H9 (cell line): ENCODE measurements around the gene FXN. TPM values are rescaled to one million over a fixed set of nuclear protein-coding genes. Genes with fewer than 3 reads are reported as not detected.

Experiments used
- DNase-seq: peaks from one replicate; pipeline ENCODE4 v3.0.0-alpha.2; 2017
- H2AFZ ChIP-seq: one replicate; pipeline ENCODE4 v1.6.1; 2013; ENCODE audit warnings: mild to moderate bottlenecking, low read length, control low read depth, moderate library complexity
- H2AK5ac ChIP-seq: 2 replicates; pipeline ENCODE4 v1.6.1; 2013; ENCODE audit warnings: low read length, control low read depth, mixed read lengths; ENCODE audit not compliant: insufficient read length
- H2BK120ac ChIP-seq: one replicate; pipeline ENCODE4 v1.6.1; 2013; ENCODE audit warnings: low read depth, mild to moderate bottlenecking, low read length, control low read depth, inconsistent platforms; ENCODE audit not compliant: poor library complexity, severe bottlenecking
- H2BK12ac ChIP-seq: 2 replicates; pipeline ENCODE4 v1.6.1; 2013; ENCODE audit warnings: low read length, control low read depth, mixed read lengths, low read depth; ENCODE audit not compliant: insufficient read length
- H2BK15ac ChIP-seq: 2 replicates; pipeline ENCODE4 v1.6.1; 2013; ENCODE audit warnings: low read depth, low read length, control low read depth
- H2BK20ac ChIP-seq: one replicate; pipeline ENCODE4 v1.6.1; 2013; ENCODE audit warnings: low read depth, mild to moderate bottlenecking, low read length, control low read depth, inconsistent platforms; ENCODE audit not compliant: poor library complexity, severe bottlenecking
- H2BK5ac ChIP-seq: 2 replicates; pipeline ENCODE4 v1.6.1; 2013; ENCODE audit warnings: low read length, control low read depth, mixed read lengths; ENCODE audit not compliant: insufficient read length
- H3K14ac ChIP-seq: 2 replicates; pipeline ENCODE4 v1.6.1; 2013; ENCODE audit warnings: low read length, control low read depth; ENCODE audit not compliant: insufficient read depth
- H3K18ac ChIP-seq: 2 replicates; pipeline ENCODE4 v1.6.1; 2013; ENCODE audit warnings: low read depth, mild to moderate bottlenecking, mixed read lengths, low read length, control low read depth; ENCODE audit not compliant: insufficient read length
- H3K23ac ChIP-seq: 2 replicates; pipeline ENCODE4 v1.6.1; 2013; ENCODE audit warnings: low read length, control low read depth, mixed read lengths, low read depth; ENCODE audit not compliant: insufficient read length
- H3K23me2 ChIP-seq: 2 replicates; pipeline ENCODE4 v1.6.1; 2013; ENCODE audit warnings: low read depth, mild to moderate bottlenecking, mixed read lengths, low read length, control low read depth; ENCODE audit not compliant: insufficient read length, poor library complexity, severe bottlenecking
- H3K27ac ChIP-seq: 2 replicates; pipeline ENCODE4 v1.5.1; 2013; ENCODE audit warnings: low read length, control low read depth, mixed read lengths, low read depth; ENCODE audit not compliant: insufficient read length
- H3K27me3 ChIP-seq: 2 replicates; pipeline ENCODE4 v1.6.1; 2013; ENCODE audit warnings: low read length, control low read depth, inconsistent platforms; ENCODE audit not compliant: insufficient read depth
- H3K4ac ChIP-seq: 2 replicates; pipeline ENCODE4 v1.6.1; 2013; ENCODE audit warnings: low read depth, mild to moderate bottlenecking, control low read depth, inconsistent platforms, low read length, moderate library complexity
- H3K4me1 ChIP-seq: 2 replicates; pipeline ENCODE4 v1.6.1; 2013; ENCODE audit warnings: low read length, control low read depth, inconsistent platforms; ENCODE audit not compliant: insufficient read depth
- H3K4me2 ChIP-seq: 2 replicates; pipeline ENCODE4 v1.6.1; 2013; ENCODE audit warnings: low read length, control low read depth, mixed read lengths; ENCODE audit not compliant: insufficient read length, insufficient read depth
- H3K56ac ChIP-seq: 2 replicates; pipeline ENCODE4 v1.6.1; 2013; ENCODE audit warnings: low read depth, mild to moderate bottlenecking, mixed read lengths, low read length, control low read depth; ENCODE audit not compliant: insufficient read length
- H3K79me1 ChIP-seq: 2 replicates; pipeline ENCODE4 v1.6.1; 2013; ENCODE audit warnings: low read depth, mild to moderate bottlenecking, moderate library complexity, low read length, control low read depth, inconsistent platforms; ENCODE audit not compliant: insufficient read depth, poor library complexity, severe bottlenecking
- H3K79me2 ChIP-seq: 2 replicates; pipeline ENCODE4 v1.6.1; 2013; ENCODE audit warnings: low read length, control low read depth, inconsistent platforms; ENCODE audit not compliant: insufficient read depth
- H3K9ac ChIP-seq: 2 replicates; pipeline ENCODE4 v1.6.1; 2013; ENCODE audit warnings: low read length, control low read depth, mixed read lengths; ENCODE audit not compliant: insufficient read length; ENCODE audit errors: extremely low read depth
- H3K9me3 ChIP-seq: one replicate; pipeline ENCODE4 v1.6.1; 2013; ENCODE audit warnings: low read depth, low read length, inconsistent platforms; ENCODE audit not compliant: control insufficient read depth
- H3T11ph ChIP-seq: one replicate; pipeline ENCODE4 v1.6.1; 2013; ENCODE audit warnings: mild to moderate bottlenecking, low read length, control low read depth, inconsistent platforms
- H4K20me1 ChIP-seq: one replicate; pipeline ENCODE4 v1.6.1; 2013; ENCODE audit not compliant: control insufficient read depth, insufficient read length, insufficient read depth
- H4K5ac ChIP-seq: 2 replicates; pipeline ENCODE4 v1.6.1; 2013; ENCODE audit warnings: low read depth, mild to moderate bottlenecking, mixed read lengths, low read length, control low read depth; ENCODE audit not compliant: insufficient read length
- H4K8ac ChIP-seq: replicated peaks from 2 replicates; pipeline ENCODE4 v1.6.1; 2013; ENCODE audit warnings: low read length, control low read depth, mixed read lengths, low read depth; ENCODE audit not compliant: insufficient read length
- H4K91ac ChIP-seq: 2 replicates; pipeline ENCODE4 v1.6.1; 2013; ENCODE audit warnings: low read depth, mild to moderate bottlenecking, moderate library complexity, mixed read lengths, low read length, control low read depth; ENCODE audit not compliant: insufficient read length
- H3K27ac Mint-ChIP-seq, 3 experiments: 2 replicates in 2 of 3; 3 replicates in 1 of 3; pipeline ENCODE4 v1.8.0; 2020 to 2021; ENCODE audit warnings: mixed read lengths in 3 of 3, mild to moderate bottlenecking in 1 of 3, moderate library complexity in 1 of 3
- H3K27me3 Mint-ChIP-seq: 2 replicates; pipeline ENCODE4 v1.8.0; 2021; ENCODE audit warnings: low read depth, mild to moderate bottlenecking, moderate library complexity, mixed read lengths
- H3K36me3 Mint-ChIP-seq, 3 experiments: 2 replicates in 2 of 3; 3 replicates in 1 of 3; pipeline ENCODE4 v1.8.0; 2020 to 2021; ENCODE audit warnings: low read depth in 3 of 3, mixed read lengths in 3 of 3; ENCODE audit not compliant: insufficient read depth in 1 of 3
- H3K4me1 Mint-ChIP-seq, 2 experiments: 2 replicates each; pipeline ENCODE4 v1.8.0; 2020; ENCODE audit warnings: mixed read lengths in 2 of 2
- H3K4me3 Mint-ChIP-seq, 2 experiments: 2 replicates in 1 of 2; 3 replicates in 1 of 2; pipeline ENCODE4 v1.8.0; 2020 to 2021; ENCODE audit warnings: mild to moderate bottlenecking in 2 of 2, mixed read lengths in 2 of 2, moderate library complexity in 1 of 2
- H3K9me3 Mint-ChIP-seq, 2 experiments: 2 replicates in 1 of 2; 3 replicates in 1 of 2; pipeline ENCODE4 v1.8.0; 2020; ENCODE audit warnings: mild to moderate bottlenecking in 2 of 2, mixed read lengths in 2 of 2, moderate library complexity in 1 of 2
- WGBS: extraction: QIAGEN DNeasy Blood & Tissue Kit; methylation state at CpG from one replicate; pipeline ENCODE4 v1.1.7; 2013; ENCODE audit warnings: missing lambda C conversion rate, low lambda C conversion rate, mixed read lengths; ENCODE audit not compliant: insufficient read length; ENCODE audit errors: extremely low coverage; 5-methylcytosine and 5-hydroxymethylcytosine counted together
- total RNA-seq: library from RNA; stranded (reverse); gene quantifications from 2 replicates; pipeline ENCODE4 v1.2.1, GENCODE V29; 2021
- TF ChIP-seq, protein P1 (sequence below): fragments of 200-600 bp; sonication (generic); conservative IDR thresholded peaks from 3 replicates; pipeline ENCODE4 v1.8.0; 2021; ENCODE audit warnings: antibody characterized with exemption, mild to moderate bottlenecking

The FXN gene
- total RNA-seq, 1 experiment from 2014 or later = 34.4 TPM

DNA sequence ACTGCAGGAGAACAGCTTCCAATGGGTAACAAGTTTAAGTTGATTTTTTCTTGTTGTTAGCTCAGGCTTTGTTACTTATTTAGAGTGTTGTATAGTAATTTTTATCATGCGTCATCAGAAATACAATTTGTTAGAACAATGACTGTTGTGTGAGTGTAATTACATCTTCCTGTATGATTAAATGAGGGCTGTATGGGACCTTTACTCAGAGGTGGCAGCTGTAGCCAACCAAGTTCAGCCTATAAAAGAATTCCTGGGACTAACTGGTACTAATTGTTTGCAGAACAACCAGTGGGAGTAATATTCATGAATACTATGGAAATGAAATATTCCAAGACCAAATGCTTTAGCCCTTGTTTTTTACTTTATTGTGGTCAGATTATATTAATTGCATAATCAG lies 107.7 kb downstream of the FXN start:
- Histone ChIP-seq H4K91ac (no peak overlapping the region), H4K5ac (no peak overlapping the region), H2BK20ac (no peak overlapping the region), H2BK120ac (no peak overlapping the region), H3K14ac (no peak overlapping the region), H3K4ac (no peak overlapping the region), H2BK15ac (no peak overlapping the region), H2BK5ac (no peak overlapping the region), H3K79me2 (peaks cover 11% of the 10 kb centered on the region; the same call in 1 of the 2 replicates), H3K79me1 (peaks cover 2% of the 10 kb centered on the region), H3K9me3 (no peaks in the 10 kb centered on the region), H4K20me1 (no peaks in the 10 kb centered on the region), H3T11ph (no peak overlapping the region), H2BK12ac (no peak overlapping the region), H2AFZ (no peak overlapping the region), H3K18ac (no peak overlapping the region), H3K27ac (no peak overlapping the region), H3K23me2 (no peaks in the 10 kb centered on the region), H4K8ac (no peak overlapping the region), H2AK5ac (no peak overlapping the region), H3K4me1 (no peaks in the 10 kb centered on the region; the same call in 1 of the 2 replicates), H3K56ac (no peak overlapping the region), H3K4me2 (no peak overlapping the region), H3K23ac (no peak overlapping the region), H3K27me3 (no peaks in the 10 kb centered on the region), H3K9ac (no peak overlapping the region)
- peaks cover 5 to 13% (median 10%) of the 10 kb centered on the region in 3 experiments for H3K36me3 Mint-ChIP-seq
- no peak overlapping the region for H3K4me3 Mint-ChIP-seq
- H3K27ac Mint-ChIP-seq = no peak overlapping the region
- no peaks in the 10 kb centered on the region for H3K9me3 Mint-ChIP-seq
- DNase-seq = no peak
- TF ChIP-seq, protein P1, sequence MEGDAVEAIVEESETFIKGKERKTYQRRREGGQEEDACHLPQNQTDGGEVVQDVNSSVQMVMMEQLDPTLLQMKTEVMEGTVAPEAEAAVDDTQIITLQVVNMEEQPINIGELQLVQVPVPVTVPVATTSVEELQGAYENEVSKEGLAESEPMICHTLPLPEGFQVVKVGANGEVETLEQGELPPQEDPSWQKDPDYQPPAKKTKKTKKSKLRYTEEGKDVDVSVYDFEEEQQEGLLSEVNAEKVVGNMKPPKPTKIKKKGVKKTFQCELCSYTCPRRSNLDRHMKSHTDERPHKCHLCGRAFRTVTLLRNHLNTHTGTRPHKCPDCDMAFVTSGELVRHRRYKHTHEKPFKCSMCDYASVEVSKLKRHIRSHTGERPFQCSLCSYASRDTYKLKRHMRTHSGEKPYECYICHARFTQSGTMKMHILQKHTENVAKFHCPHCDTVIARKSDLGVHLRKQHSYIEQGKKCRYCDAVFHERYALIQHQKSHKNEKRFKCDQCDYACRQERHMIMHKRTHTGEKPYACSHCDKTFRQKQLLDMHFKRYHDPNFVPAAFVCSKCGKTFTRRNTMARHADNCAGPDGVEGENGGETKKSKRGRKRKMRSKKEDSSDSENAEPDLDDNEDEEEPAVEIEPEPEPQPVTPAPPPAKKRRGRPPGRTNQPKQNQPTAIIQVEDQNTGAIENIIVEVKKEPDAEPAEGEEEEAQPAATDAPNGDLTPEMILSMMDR = no peak
- H3K4me1 Mint-ChIP-seq = peaks cover 0 to 4% of the 10 kb centered on the region in 2 experiments; a peak in 2 of 4 replicates
- no peaks in the 10 kb centered on the region for H3K27me3 Mint-ChIP-seq
- no CpG with 5 or more reads among the region's 1 CpG for WGBS
